NCI-H2171 treated with DMSO at 0.1 percent for 48 hours (cell line): ENCODE data around the gene RAB34.
A peak's percentile ranks its signal among the peaks of the same experiment; 100 is the strongest.
"Not testable (repeated sequence)": the region's sequence is repeated elsewhere in the genome, so short reads cannot be mapped to it uniquely, and the experiment has no call there.

ENCODE experiments used
- DNase-seq: peaks from one replicate; lab custom pipeline; 2025; lab: John Stamatoyannopoulos, UW

The RAB34 gene

GRCh38 chr17:28746611-28747050, 29.0 kb upstream of the RAB34 start:
- peak; percentile 89 for DNase-seq

- no peak for DNase-seq
These were observed 28.2 kb upstream of the RAB34 start for GRCh38 chr17:28745786-28746411.

- DNase-seq = peak; percentile 34
These were observed 27.5 kb upstream of the RAB34 start for GRCh38 chr17:28744972-28745785.

GRCh38 chr17:28744104-28744971, 26.7 kb upstream of the RAB34 start:
- peak; percentile 48 for DNase-seq

- DNase-seq = peak; percentile 81
These were observed 25.8 kb upstream of the RAB34 start, which contains the start of gene TRAF4 for GRCh38 chr17:28743243-28744103. TSS of gene TRAF4 (plus strand) at chr17:28744011. CDS start at chr17:28744113, 102 bp downstream.

GRCh38 chr17:28741358-28742349, 24.0 kb upstream of the RAB34 start:
- DNase-seq = no peak

GRCh38 chr17:28740406-28741357, 23.0 kb upstream of the RAB34 start:
- DNase-seq = no peak

- no peak for DNase-seq
These were observed 21.2 kb upstream of the RAB34 start for GRCh38 chr17:28738680-28739384.

GRCh38 chr17:28737770-28738679, 20.4 kb upstream of the RAB34 start:
- no peak for DNase-seq

GRCh38 chr17:28737316-28737715, 19.6 kb upstream of the RAB34 start:
- DNase-seq = no peak

GRCh38 chr17:28735913-28736769, 18.5 kb upstream of the RAB34 start:
- DNase-seq = not testable (repeated sequence)

- DNase-seq = no peak
These were observed 17.6 kb upstream of the RAB34 start for GRCh38 chr17:28735242-28735722.

- no peak for DNase-seq
These were observed 17.1 kb upstream of the RAB34 start for GRCh38 chr17:28734712-28735241.

GRCh38 chr17:28733346-28733745, 15.7 kb upstream of the RAB34 start:
- no peak for DNase-seq

GRCh38 chr17:28729950-28730330, 12.3 kb upstream of the RAB34 start:
- DNase-seq = no peak
